Stimulated activated CD8-positive, alpha-beta memory T cell treated with anti-CD3 and anti-CD28 coated beads, Interleukin-2, amount 100 ng/mL, for 1 hour (primary cell): ENCODE results near the gene CDK7.
"Not testable (repeated sequence)": the region's sequence is repeated elsewhere in the genome, so short reads cannot be mapped to it uniquely, and the experiment has no call there.

Experiments used
- DNase-seq, 2 donors: peaks; one replicate each; pipeline ENCODE4 v3.0.0-alpha.2; 2020; ENCODE audit warnings: low read depth in 2 of 2

The CDK7 gene

GRCh38 chr5:69234457-69235268 is at the start of gene CDK7:
Gene CDK7 (plus strand): TSS chr5:69234886. CDS start chr5:69234976, 90 bp downstream.
- DNase-seq, result peak; percentile 84

- DNase-seq, result no peak
These were observed 47.3 kb upstream of the CDK7 start for GRCh38 chr5:69187342-69187741.

- DNase-seq, result no peak
These were observed 45.9 kb upstream of the CDK7 start for GRCh38 chr5:69188811-69189161.

GRCh38 chr5:69189162-69190086 is 45.3 kb upstream of the CDK7 start, which contains the start of gene CENPH:
Gene CENPH (plus strand): TSS chr5:69189583. CDS start chr5:69189635, 52 bp downstream.
- peak; percentile 82 to 86 for DNase-seq

GRCh38 chr5:69202497-69202896 is 32.2 kb upstream of the CDK7 start:
- no peak for DNase-seq

GRCh38 chr5:69206528-69207190 is 28.0 kb upstream of the CDK7 start:
- no peak for DNase-seq

GRCh38 chr5:69209602-69210001 is 25.1 kb upstream of the CDK7 start:
- no peak for DNase-seq

GRCh38 chr5:69211200-69211599 is 23.5 kb upstream of the CDK7 start:
- DNase-seq, result no peak

GRCh38 chr5:69212022-69212421 is 22.7 kb upstream of the CDK7 start:
- no peak for DNase-seq

- DNase-seq, result no peak
These were observed 21.0 kb upstream of the CDK7 start for GRCh38 chr5:69213513-69214215.

GRCh38 chr5:69217151-69217511 is 17.6 kb upstream of the CDK7 start:
- DNase-seq, result no peak

- peak; percentile 88 to 96 for DNase-seq
These were observed 16.8 kb upstream of the CDK7 start for GRCh38 chr5:69217548-69218526.

GRCh38 chr5:69219939-69220338 is 14.7 kb upstream of the CDK7 start:
- no peak for DNase-seq

DNA sequence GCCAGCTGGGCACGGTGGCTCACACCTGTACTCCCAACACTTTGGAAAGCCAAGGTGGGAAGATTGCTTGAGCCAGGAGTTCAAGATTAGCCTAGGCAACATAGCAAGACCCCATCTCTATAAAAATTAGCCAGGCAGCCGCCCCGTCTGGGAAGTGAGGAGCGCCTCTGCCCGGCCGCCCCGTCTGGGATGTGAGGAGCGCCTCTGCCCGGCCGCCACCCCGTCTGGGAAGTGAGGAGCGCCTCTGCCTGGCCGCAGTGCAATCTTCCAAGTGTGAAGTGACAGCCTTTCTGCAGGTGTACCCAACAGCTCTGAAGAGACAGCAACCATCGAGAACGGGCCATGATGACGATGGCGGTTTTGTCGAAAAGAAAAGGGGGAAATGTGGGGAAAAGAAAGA is 14.3 kb upstream of the CDK7 start:
- not testable (repeated sequence) for DNase-seq

GRCh38 chr5:69220833-69221232 is 13.9 kb upstream of the CDK7 start:
- not testable (repeated sequence) for DNase-seq

GRCh38 chr5:69224520-69224919 is 10.2 kb upstream of the CDK7 start:
- DNase-seq, result no peak

DNA sequence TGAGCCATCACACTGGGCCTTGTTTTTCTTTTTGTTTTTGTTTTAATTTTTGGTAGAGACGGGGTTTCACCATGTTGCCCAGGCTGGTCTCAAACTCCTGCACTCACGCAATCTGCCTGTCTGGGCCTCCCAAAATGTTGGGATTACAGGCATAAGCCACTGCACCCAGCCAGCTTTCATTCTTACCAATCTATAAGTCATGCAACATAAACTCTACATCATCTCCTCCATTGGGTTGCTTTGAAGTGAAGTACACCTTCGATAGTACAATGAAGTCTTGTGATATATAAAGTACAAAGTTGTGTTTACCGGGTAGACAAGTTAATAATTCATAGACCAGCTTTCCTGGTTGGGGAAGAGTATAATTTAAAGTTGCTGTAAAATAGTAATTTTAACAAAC is 8.8 kb upstream of the CDK7 start:
- DNase-seq, result no peak

- DNase-seq, result no peak
These were observed 4.5 kb upstream of the CDK7 start for GRCh38 chr5:69230181-69230580.

- DNase-seq, result no peak
These were observed 3.4 kb upstream of the CDK7 start for GRCh38 chr5:69231281-69231680.

- DNase-seq, result no peak
These were observed 2.8 kb upstream of the CDK7 start for GRCh38 chr5:69231851-69232250.
